ENCODE results near the gene CCNG2.
A peak's percentile ranks its signal among the peaks of the same experiment; 100 is the strongest.

CCNG2 gene

GRCh38 chr4:77185686-77186085 is 28.7 kb downstream of the CCNG2 start:
- Histone ChIP-seq H3K4me2 (ENCODE audit: low read length) (no peak overlapping the region), H3K14ac (ENCODE audit: low read length) (no peak overlapping the region), H3K9me3 (ENCODE audit: insufficient read depth, low read depth, low read length) (no peaks in the 10 kb centered on the region), H2AK5ac (ENCODE audit: low read length) (no peak overlapping the region), H3K4ac (ENCODE audit: low read depth, low read length) (no peak overlapping the region), H3K9ac (ENCODE audit: low read length) (no peak overlapping the region), H2AFZ (ENCODE audit: insufficient read depth, low read length, poor library complexity) (no peak overlapping the region), H4K91ac (ENCODE audit: low read depth, low read length) (no peak overlapping the region), H3K27ac (ENCODE audit: low read depth, low read length) (no peak overlapping the region), H3K4me1 (ENCODE audit: control insufficient read depth in 1 of 2, insufficient read depth in 2 of 2, low read length in 2 of 2) (peaks cover 8 to 10% of the 10 kb centered on the region in 2 experiments), H2BK120ac (ENCODE audit: insufficient read depth, low read length, poor library complexity) (no peak overlapping the region), H2BK5ac (ENCODE audit: low read depth, low read length, poor library complexity) (no peak overlapping the region), H3K27me3 (ENCODE audit: insufficient read depth, low read length) (no peaks in the 10 kb centered on the region), H4K8ac (ENCODE audit: low read depth, low read length) (no peak overlapping the region), H3K4me3 (ENCODE audit: low read depth, low read length) (no peak overlapping the region), H4K12ac (ENCODE audit: low read depth, low read length) (no peak overlapping the region), H2BK12ac (ENCODE audit: low read length) (no peak overlapping the region), H3K18ac (ENCODE audit: low read length) (no peak overlapping the region), H3K36me3 (ENCODE audit: control insufficient read depth in 1 of 2, insufficient read depth in 2 of 2, low read length in 2 of 2) (no peaks in the 10 kb centered on the region), H3K79me1 (ENCODE audit: low read length) (peaks cover 10% of the 10 kb centered on the region), H3K23ac (ENCODE audit: low read length) (no peak overlapping the region), H3K79me2 (ENCODE audit: control insufficient read depth, insufficient read depth, low read length, poor library complexity) (no peaks in the 10 kb centered on the region)
- no peak for DNase-seq

DNA sequence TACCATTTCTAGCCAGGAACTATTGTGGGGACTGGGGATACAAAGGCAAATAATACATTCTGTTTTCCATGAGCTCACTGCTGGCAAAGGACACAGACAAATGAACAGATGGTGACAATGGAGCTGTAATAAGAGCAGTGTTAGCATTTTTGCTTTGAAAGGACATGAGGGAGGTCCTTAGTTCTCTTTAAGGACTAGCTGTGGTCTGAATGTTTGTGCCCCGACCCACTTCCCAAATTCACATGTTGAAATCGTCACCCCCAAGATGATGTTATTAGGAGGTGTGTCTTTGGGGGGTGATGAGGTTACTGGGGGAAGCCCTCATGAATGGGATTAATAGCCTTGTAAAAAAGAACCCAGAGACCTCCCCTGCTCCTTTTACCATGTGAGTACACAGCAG is 30.3 kb downstream of the CCNG2 start:
- H2BK12ac ChIP-seq (ENCODE audit: low read length): no peak overlapping the region
- H3K9ac ChIP-seq (ENCODE audit: low read length): no peak overlapping the region
- WGBS (ENCODE audit: extremely low coverage, insufficient coverage, insufficient read length): no CpG with 5 or more reads among the region's 2 CpGs
- DNase-seq: no peak
- no peak overlapping the region for H3K23ac ChIP-seq (ENCODE audit: low read length)
- no peak overlapping the region for H3K4me3 ChIP-seq (ENCODE audit: low read depth, low read length)
- H3K27me3 ChIP-seq (ENCODE audit: insufficient read depth, low read length): no peaks in the 10 kb centered on the region
- H3K18ac ChIP-seq (ENCODE audit: low read length): no peak overlapping the region
- no peak overlapping the region for H2BK120ac ChIP-seq (ENCODE audit: insufficient read depth, low read length, poor library complexity)
- no peak overlapping the region for H3K14ac ChIP-seq (ENCODE audit: low read length)
- no peak overlapping the region for H2AFZ ChIP-seq (ENCODE audit: insufficient read depth, low read length, poor library complexity)
- H2AK5ac ChIP-seq (ENCODE audit: low read length): no peak overlapping the region
- H3K9me3 ChIP-seq (ENCODE audit: insufficient read depth, low read depth, low read length): no peaks in the 10 kb centered on the region
- peaks cover 8 to 10% of the 10 kb centered on the region in 2 experiments for H3K4me1 ChIP-seq (ENCODE audit: control insufficient read depth in 1 of 2, insufficient read depth in 2 of 2, low read length in 2 of 2)
- peaks cover 10% of the 10 kb centered on the region for H3K79me1 ChIP-seq (ENCODE audit: low read length)
- no peaks in the 10 kb centered on the region for H3K36me3 ChIP-seq (ENCODE audit: control insufficient read depth in 1 of 2, insufficient read depth in 2 of 2, low read length in 2 of 2)
- no peak overlapping the region for H3K4me2 ChIP-seq (ENCODE audit: low read length)
- H3K79me2 ChIP-seq (ENCODE audit: control insufficient read depth, insufficient read depth, low read length, poor library complexity): no peaks in the 10 kb centered on the region
- H4K8ac ChIP-seq (ENCODE audit: low read depth, low read length): no peak overlapping the region
- H2BK5ac ChIP-seq (ENCODE audit: low read depth, low read length, poor library complexity): no peak overlapping the region
- H3K27ac ChIP-seq (ENCODE audit: low read depth, low read length): no peak overlapping the region
- H4K12ac ChIP-seq (ENCODE audit: low read depth, low read length): no peak overlapping the region
- no peak overlapping the region for H3K4ac ChIP-seq (ENCODE audit: low read depth, low read length)
- H4K91ac ChIP-seq (ENCODE audit: low read depth, low read length): no peak overlapping the region

DNA sequence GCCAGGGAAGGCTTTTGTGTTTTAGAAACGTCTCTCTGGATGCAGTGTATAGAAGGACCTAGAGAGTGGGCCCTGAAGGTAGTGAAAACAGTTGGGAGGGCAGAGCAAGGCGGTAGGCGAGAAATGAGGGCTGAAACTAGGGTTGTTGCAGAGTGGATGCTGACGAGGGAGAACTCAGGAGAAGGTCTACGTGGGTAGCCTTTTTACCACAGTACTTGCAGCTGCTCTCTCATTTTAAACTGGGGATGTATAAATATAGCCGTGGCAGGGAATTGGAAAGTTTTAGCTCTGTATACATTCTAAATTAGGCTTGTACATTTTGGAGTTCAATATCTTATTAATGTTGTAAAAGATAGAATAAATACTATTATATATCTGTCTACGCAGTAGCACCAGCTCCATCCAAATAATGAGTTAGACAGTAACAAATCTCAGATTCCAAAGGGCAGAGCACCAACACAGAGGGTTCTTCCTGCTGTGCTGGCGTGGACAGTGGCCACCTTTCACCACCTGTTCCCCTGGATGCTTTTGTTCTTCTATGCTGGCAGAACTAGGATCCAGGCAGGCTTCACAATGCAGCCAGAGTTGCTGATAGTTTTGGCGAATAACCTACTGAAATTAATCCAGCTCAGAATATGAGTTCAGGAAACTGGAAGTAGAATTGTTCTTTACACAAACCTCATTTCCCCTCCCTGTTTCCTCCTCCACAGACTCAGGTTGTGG is 31.7 kb downstream of the CCNG2 start:
- Histone ChIP-seq H3K4me2 (ENCODE audit: low read length) (no peak overlapping the region), H2AFZ (ENCODE audit: insufficient read depth, low read length, poor library complexity) (no peak overlapping the region), H4K12ac (ENCODE audit: low read depth, low read length) (no peak overlapping the region), H3K4me1 (ENCODE audit: control insufficient read depth in 1 of 2, insufficient read depth in 2 of 2, low read length in 2 of 2) (peaks cover 10 to 12% of the 10 kb centered on the region in 2 experiments), H3K27ac (ENCODE audit: low read depth, low read length) (no peak overlapping the region), H3K4me3 (ENCODE audit: low read depth, low read length) (no peak overlapping the region), H3K9ac (ENCODE audit: low read length) (no peak overlapping the region), H3K9me3 (ENCODE audit: insufficient read depth, low read depth, low read length) (no peaks in the 10 kb centered on the region), H3K4ac (ENCODE audit: low read depth, low read length) (no peak overlapping the region), H2BK12ac (ENCODE audit: low read length) (peak overlapping the region; percentile 86), H3K18ac (ENCODE audit: low read length) (no peak overlapping the region), H3K23ac (ENCODE audit: low read length) (no peak overlapping the region), H3K79me1 (ENCODE audit: low read length) (peaks cover 10% of the 10 kb centered on the region), H2AK5ac (ENCODE audit: low read length) (peak overlapping the region; percentile 47), H2BK120ac (ENCODE audit: insufficient read depth, low read length, poor library complexity) (no peak overlapping the region), H2BK5ac (ENCODE audit: low read depth, low read length, poor library complexity) (no peak overlapping the region), H3K79me2 (ENCODE audit: control insufficient read depth, insufficient read depth, low read length, poor library complexity) (no peaks in the 10 kb centered on the region), H3K36me3 (ENCODE audit: control insufficient read depth in 1 of 2, insufficient read depth in 2 of 2, low read length in 2 of 2) (no peaks in the 10 kb centered on the region), H4K91ac (ENCODE audit: low read depth, low read length) (no peak overlapping the region), H3K14ac (ENCODE audit: low read length) (no peak overlapping the region), H4K8ac (ENCODE audit: low read depth, low read length) (no peak overlapping the region), H3K27me3 (ENCODE audit: insufficient read depth, low read length) (no peaks in the 10 kb centered on the region)
- no CpG with 5 or more reads among the region's 9 CpGs for WGBS (ENCODE audit: extremely low coverage, insufficient coverage, insufficient read length)
- no peak for DNase-seq

DNA sequence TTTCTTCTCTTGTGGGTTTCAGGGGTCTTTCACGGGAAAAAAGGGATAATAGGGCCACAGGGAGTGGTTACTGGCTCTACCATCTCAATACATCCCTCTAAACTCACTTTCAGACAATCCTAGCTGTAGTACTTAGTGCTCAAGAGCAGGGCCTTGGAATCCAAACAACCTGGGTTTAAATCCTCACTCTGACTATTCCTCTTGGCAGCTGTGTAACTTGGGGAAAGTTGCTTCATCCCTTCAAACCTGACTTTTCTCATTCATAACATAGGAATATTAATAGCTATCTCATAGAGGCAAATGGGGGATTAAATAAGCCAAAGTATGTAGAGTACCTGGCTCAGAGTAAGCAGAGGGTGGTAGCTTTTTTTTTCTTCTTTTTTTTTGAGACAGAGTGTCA is 32.4 kb downstream of the CCNG2 start:
- H3K9ac ChIP-seq (ENCODE audit: low read length): no peak overlapping the region
- peak; percentile 38 to 67 for DNase-seq
- H3K36me3 ChIP-seq (ENCODE audit: control insufficient read depth in 1 of 2, insufficient read depth in 2 of 2, low read length in 2 of 2): no peaks in the 10 kb centered on the region
- H2BK5ac ChIP-seq (ENCODE audit: low read depth, low read length, poor library complexity): no peak overlapping the region
- H3K27ac ChIP-seq (ENCODE audit: low read depth, low read length): no peak overlapping the region
- peaks cover 10% of the 10 kb centered on the region for H3K79me1 ChIP-seq (ENCODE audit: low read length)
- no peak overlapping the region for H3K4ac ChIP-seq (ENCODE audit: low read depth, low read length)
- H3K14ac ChIP-seq (ENCODE audit: low read length): no peak overlapping the region
- H2BK12ac ChIP-seq (ENCODE audit: low read length): peak overlapping the region; percentile 82
- peak overlapping the region; percentile 68 for H2BK120ac ChIP-seq (ENCODE audit: insufficient read depth, low read length, poor library complexity)
- no peak overlapping the region for H3K4me3 ChIP-seq (ENCODE audit: low read depth, low read length)
- H3K27me3 ChIP-seq (ENCODE audit: insufficient read depth, low read length): no peaks in the 10 kb centered on the region
- H3K9me3 ChIP-seq (ENCODE audit: insufficient read depth, low read depth, low read length): no peaks in the 10 kb centered on the region
- no CpG with 5 or more reads among the region's 1 CpG for WGBS (ENCODE audit: extremely low coverage, insufficient coverage, insufficient read length)
- no peak overlapping the region for H3K23ac ChIP-seq (ENCODE audit: low read length)
- H3K79me2 ChIP-seq (ENCODE audit: control insufficient read depth, insufficient read depth, low read length, poor library complexity): no peaks in the 10 kb centered on the region
- H2AFZ ChIP-seq (ENCODE audit: insufficient read depth, low read length, poor library complexity): no peak overlapping the region
- no peak overlapping the region for H3K18ac ChIP-seq (ENCODE audit: low read length)
- no peak overlapping the region for H4K8ac ChIP-seq (ENCODE audit: low read depth, low read length)
- H2AK5ac ChIP-seq (ENCODE audit: low read length): peak overlapping the region; percentile 43
- H3K4me1 ChIP-seq (ENCODE audit: control insufficient read depth in 1 of 2, insufficient read depth in 2 of 2, low read length in 2 of 2): peaks cover 11 to 15% of the 10 kb centered on the region in 2 experiments
- H4K12ac ChIP-seq (ENCODE audit: low read depth, low read length): no peak overlapping the region
- H4K91ac ChIP-seq (ENCODE audit: low read depth, low read length): peak overlapping the region; percentile 74
- H3K4me2 ChIP-seq (ENCODE audit: low read length): no peak overlapping the region
